A673 (cell line): ENCODE data around the gene TOMM70.

ENCODE experiments used
- CTCF ChIP-seq: fragments of 300-800, 200-600 bp; sonication (generic); conservative IDR thresholded peaks from 2 replicates; pipeline ENCODE4 v1.5.1; 2017; ENCODE audit warnings: low read depth, mild to moderate bottlenecking, antibody characterized with exemption, low read length, moderate library complexity, mixed read lengths
- EZH2 ChIP-seq: fragments of 200-600 bp; sonication (generic); IDR thresholded peaks from 2 replicates; pipeline ENCODE4 v1.6.1; 2017; ENCODE audit warnings: borderline replicate concordance, low read depth, mild to moderate bottlenecking, mixed read lengths, antibody characterized with exemption, low read length; ENCODE audit not compliant: poor library complexity, severe bottlenecking

DNA sequence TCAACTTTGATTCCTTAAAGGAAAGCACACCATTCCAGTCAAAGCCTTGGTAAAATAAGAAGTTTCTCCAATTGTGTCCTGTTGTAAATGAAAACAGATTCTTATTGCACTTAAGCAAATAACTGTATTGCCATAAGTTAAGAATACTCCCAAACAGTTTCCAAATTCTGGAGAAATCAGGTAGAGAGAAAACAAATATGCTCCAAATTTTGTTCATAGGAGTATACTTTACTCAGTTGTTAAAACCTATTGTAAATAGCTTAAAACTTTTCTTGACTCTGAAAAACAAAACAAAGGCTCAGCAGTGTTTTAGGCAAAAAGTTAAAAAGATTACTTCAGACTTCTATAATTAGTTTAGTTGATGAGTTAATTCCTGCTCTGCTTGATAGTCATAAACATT, 42.8 kb upstream of the TOMM70 start:
- TF ChIP-seq CTCF (no peak), EZH2 (no peak)
